Pons (tissue), 1 donor: Measurements from ENCODE around the gene CDKAL1.

Experiments used
- DNase-seq: peaks from one replicate; pipeline ENCODE4 v3.0.0-alpha.2; 2016; ENCODE audit warnings: low spot score

Gene CDKAL1

DNA sequence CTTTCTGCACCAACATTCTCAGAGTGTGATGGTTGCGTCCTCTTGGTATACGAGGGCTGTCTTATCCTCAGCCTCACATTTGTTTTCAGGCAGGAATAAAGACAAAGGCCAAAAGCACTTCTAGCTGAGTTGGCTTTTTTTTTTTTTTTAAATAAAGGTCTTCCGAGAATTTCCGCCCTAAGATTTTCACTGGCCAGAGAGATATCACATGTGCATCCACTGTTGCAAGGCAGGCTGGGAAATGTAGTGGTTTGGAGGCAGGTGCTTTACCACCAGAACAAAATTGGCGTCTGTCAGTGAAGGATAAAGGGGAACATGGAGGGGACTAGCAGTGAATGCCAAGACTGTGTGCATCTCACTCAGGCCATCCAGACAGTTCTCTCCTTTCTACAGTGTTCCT lies 724.4 kb downstream of the CDKAL1 start:
- no peak for DNase-seq

DNA sequence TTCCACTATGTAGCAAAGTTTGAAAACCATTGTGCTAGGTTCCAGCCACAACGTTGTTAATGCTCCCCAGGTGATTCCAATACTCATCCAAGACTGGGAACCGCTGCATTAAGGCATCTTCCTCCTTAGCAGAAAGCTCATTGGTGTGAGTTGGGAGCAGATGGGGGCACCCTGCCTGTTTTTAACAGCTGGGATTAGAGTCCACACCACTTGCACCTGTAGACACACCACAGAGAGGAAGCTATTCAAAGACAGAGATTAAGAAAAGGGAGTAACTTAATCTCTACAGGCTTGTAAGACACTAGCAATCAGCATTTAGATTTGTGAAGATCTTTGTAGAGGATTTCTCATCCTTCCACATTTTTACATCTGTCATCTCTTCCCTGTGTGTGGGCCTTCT lies 725.4 kb downstream of the CDKAL1 start:
- no peak for DNase-seq

DNA sequence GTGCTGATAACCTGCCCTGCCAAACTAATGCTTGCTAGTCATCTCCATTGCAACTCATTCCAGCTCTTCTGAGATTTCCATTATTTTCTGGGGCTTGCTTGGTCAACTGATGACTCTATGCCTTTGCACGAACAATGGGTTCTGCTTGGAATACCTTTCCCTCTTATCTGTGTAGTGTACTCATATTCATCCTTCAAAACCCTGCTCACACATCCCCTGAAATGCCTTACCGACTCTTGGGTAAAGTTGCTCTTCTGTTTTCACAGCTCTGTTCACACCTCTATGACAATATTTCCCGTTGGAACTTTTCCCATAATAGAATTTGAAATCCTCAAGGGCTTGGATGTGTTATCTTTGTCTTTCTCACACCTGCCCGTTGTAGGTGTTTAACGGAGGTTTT lies 728.2 kb downstream of the CDKAL1 start:
- DNase-seq = no peak

- DNase-seq = no peak
Measured at GRCh38 chr6:21263531-21264287, 729.5 kb downstream of the CDKAL1 start.

DNA sequence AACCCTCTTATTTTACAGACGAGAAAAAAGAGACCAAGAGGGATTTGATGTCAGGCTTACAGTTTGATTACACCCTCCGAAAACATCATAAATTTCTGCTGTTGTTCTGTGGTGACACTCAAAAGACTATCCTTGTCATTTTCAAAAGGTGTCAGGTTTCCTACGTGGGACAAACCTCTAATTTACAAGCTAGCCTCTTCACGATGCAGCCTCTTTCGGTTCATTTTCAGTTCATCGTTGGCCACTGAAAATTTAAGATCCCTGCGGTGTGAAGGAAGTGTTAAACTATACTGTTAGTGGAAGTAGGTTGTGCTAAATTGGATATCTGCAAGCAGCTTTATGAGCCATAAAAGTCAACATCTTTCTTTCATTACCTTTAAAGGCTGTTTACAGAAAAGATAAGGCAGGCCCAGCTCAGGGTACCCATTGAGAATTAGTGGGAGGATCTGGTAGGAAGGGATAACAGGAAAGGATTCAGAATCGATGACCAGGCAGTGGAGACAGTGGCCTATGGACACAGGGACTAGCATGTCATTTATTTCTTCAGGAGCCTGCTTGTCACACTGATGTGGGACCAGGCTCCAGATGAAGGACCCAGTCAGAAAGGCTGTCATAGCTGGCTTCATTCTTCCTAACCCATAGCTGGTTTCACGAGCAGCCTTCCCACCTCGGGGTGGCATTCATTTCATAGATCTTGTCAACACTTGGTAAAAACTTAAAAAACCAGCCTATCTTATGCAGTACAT lies 730.2 kb downstream of the CDKAL1 start:
- DNase-seq = no peak

DNA sequence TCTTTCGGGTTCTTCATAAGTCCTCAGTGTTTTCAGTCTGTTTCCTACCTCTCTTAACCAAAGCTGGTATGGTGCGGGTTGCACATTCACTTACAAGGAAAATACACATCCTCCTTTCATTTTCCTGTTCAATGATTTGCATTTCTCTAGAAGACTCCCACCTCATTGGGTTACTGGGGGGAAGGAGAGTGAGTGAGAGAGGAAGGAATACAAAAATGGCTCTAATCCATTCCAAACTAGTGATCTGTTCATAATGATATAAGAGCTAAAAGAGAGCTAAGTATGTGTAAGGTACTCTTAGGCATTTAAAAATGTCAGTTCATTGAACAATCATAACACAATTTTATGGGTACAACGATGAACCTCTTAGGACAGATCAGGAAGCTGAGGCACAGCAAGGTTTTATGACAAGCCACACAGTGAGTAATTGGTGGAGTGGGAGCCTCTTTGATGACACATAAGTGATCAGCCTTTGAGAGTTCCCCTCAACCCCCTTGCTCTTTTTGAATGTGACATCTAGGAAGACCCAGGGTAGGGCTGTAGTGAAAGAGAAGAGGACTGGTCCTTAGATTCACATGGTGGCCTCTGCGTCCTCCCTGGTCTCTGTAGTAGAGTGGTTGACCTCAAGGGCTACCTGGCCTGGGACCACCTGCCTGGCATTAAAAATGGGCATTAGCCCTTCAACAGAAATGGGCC lies 730.9 kb downstream of the CDKAL1 start:
- no peak for DNase-seq

GRCh38 chr6:21265730-21266044 lies 731.4 kb downstream of the CDKAL1 start:
- DNase-seq = no peak

DNA sequence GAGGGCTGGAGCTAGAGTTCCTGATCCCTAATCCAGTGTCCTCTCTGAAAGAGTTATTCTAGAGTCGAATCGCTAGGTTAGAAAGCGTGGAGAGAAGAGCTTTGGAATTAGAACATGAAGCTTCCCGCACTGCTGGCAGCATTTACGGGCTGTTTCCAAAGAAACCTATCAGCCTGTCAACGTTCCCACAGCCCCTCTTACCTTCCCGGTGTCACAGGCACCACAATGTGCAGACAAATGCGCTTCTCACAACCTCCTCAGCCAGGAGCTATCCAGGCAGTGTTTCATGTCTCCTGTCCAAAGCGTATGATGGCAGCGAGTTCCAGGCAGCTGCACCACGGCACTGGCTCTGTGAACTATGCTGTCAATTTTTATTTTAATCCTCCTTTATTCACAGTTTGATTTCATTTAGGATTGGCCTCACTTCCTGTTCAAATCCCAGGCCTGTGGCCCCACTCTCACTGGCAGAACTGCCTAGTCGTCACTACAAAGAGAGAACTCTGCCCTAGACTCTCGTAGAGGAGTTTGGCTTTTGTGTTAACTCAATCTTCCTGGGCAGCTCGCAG lies 736.5 kb downstream of the CDKAL1 start:
- DNase-seq = no peak

GRCh38 chr6:21271428-21272155 lies 737.3 kb downstream of the CDKAL1 start:
- DNase-seq = no peak

GRCh38 chr6:21273451-21273850 lies 739.2 kb downstream of the CDKAL1 start:
- no peak for DNase-seq

DNA sequence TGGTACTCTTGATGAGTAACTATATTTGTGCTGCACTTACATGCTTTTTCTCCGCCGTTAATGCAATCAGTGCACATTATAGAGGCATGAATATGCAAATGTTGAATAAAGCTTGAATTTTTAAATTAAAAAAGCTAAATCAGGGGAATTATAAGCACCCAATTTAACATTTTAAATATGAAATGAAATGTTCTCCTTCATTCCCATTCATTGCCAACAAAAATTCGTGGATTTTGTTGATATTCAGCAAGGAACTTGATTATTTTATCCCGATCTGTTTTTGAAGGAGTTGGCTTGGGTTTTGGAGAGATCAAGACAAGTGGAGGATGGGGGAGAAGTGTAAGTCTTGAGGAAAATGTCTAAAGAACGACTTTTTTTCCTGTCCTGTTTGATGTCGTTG lies 740.6 kb downstream of the CDKAL1 start:
- no peak for DNase-seq

DNA sequence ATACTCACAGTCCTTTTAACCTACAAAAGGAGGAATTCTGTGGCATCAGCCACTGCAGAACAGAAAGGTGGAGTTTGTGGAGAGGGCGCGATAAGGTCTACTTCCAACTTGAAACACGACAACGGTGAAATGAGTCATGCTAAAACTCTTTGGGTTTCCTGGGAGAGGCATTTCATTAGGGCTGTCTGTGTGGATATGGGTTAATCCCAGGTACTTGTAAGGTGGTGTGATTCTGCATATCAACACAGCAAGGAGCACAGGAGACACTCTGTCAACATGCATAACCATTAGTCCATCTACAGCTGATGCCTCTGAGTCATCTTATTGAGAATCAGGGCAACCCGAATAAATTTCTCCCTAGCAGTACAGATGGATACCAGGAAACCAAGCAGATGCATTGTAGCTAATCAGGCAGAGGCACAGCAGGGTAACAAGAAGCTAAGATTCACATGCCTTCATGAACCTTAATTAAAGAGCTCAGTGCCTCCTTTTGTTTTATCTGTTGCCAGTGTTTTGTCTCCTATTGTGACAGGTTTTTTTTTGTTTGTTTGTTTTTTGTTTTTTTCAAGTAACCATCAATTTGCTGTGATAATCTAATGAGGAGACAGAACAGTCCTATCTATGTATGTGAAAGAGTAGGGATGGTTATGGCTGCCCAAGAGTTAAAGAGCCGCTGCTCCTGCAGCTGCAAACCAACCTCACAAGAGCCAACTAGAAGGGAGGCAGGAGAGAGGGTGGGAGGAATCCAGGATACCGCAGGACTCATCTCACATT lies 743.5 kb downstream of the CDKAL1 start:
- no peak for DNase-seq

- no peak for DNase-seq
Measured at GRCh38 chr6:21278375-21278745, 744.1 kb downstream of the CDKAL1 start.

DNA sequence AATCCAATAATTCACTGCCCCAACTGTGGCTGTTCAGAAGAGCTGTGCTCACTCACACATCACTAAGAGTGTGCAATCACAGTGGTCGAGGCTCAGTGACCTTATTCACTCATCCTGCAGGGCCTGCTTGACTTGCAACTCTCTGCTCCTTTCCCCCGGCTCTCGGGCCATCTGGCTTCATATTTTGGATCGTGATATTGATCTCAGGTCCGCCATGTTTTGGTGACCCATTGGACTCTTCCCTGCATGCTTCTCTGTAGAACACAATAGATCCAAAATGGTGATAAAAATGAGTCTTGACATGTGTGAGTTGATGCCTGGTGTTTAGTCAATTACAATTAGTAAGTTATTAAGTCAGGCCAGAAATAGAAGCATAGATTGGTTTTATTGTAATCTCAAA lies 745.4 kb downstream of the CDKAL1 start:
- no peak for DNase-seq

DNA sequence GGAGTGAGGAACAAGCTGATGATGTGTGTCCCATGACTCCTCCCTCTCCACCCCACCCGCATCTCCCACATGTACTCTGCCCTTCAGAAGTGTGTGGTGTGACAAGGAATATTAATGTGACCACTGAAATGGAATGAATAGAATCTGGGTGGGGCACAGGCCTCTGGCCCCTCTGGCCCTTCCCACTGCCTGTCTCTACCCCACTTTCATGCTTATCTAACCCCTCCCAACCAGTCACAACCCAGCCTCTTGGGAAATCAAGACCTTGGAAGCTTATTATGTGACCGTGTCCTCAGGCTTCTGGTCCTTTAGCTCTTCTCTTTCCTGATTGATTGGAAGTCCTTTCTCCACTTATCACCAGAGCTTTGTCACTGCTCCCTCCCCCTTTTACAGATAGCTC lies 747.1 kb downstream of the CDKAL1 start:
- no peak for DNase-seq
